ENCODE results near the gene ADORA2A.

DNA sequence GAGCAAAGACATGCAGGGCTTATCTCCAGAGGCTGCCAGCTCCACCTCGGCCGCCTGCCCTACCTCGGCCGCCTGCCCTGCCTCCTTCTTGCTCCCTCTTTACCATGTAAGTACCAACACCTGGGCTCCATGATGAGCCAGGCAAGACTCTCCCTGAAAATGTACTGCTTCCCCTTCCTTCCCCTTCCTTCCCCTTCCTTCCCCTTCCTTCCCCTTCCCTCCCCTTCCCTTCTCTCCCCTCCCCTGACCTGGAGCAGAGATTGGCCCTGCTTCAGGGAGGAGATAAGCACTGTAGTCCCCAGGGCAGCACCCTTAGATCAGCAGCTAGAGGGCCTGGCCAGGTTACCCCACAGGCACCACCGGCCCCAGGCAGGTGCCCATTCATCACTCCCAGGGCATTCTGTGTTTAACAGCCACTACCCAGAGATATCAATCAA lies 25.4 kb upstream of the ADORA2A start:
- no peak for TF ChIP-seq CHD2 (IDR thresholded peaks at IDR 0.05; ENCODE audit: borderline replicate concordance, low read depth, low read length)
- TF ChIP-seq, protein P1, sequence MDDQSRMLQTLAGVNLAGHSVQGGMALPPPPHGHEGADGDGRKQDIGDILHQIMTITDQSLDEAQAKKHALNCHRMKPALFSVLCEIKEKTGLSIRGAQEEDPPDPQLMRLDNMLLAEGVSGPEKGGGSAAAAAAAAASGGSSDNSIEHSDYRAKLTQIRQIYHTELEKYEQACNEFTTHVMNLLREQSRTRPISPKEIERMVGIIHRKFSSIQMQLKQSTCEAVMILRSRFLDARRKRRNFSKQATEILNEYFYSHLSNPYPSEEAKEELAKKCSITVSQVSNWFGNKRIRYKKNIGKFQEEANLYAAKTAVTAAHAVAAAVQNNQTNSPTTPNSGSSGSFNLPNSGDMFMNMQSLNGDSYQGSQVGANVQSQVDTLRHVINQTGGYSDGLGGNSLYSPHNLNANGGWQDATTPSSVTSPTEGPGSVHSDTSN (IDR thresholded peaks at IDR 0.05; ENCODE audit: insufficient replicate concordance, low read depth, low read length): no peak
- TF ChIP-seq, protein P2, sequence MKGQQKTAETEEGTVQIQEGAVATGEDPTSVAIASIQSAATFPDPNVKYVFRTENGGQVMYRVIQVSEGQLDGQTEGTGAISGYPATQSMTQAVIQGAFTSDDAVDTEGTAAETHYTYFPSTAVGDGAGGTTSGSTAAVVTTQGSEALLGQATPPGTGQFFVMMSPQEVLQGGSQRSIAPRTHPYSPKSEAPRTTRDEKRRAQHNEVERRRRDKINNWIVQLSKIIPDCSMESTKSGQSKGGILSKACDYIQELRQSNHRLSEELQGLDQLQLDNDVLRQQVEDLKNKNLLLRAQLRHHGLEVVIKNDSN (IDR thresholded peaks at IDR 0.05; ENCODE audit: borderline replicate concordance, extremely low read length, insufficient read depth, low read depth, low read length): no peak
- no peak for TF ChIP-seq GABPA (IDR thresholded peaks at IDR 0.05; ENCODE audit: low read depth)
- TF ChIP-seq YY1 (IDR thresholded peaks at IDR 0.05; ENCODE audit: low read depth, low read length): no peak
- TF ChIP-seq JUNB (IDR thresholded peaks at IDR 0.05): no peak
- TF ChIP-seq POLR2AphosphoS2 (IDR thresholded peaks at IDR 0.05; ENCODE audit: low read depth, low read length): no peak
- TF ChIP-seq, protein P3, sequence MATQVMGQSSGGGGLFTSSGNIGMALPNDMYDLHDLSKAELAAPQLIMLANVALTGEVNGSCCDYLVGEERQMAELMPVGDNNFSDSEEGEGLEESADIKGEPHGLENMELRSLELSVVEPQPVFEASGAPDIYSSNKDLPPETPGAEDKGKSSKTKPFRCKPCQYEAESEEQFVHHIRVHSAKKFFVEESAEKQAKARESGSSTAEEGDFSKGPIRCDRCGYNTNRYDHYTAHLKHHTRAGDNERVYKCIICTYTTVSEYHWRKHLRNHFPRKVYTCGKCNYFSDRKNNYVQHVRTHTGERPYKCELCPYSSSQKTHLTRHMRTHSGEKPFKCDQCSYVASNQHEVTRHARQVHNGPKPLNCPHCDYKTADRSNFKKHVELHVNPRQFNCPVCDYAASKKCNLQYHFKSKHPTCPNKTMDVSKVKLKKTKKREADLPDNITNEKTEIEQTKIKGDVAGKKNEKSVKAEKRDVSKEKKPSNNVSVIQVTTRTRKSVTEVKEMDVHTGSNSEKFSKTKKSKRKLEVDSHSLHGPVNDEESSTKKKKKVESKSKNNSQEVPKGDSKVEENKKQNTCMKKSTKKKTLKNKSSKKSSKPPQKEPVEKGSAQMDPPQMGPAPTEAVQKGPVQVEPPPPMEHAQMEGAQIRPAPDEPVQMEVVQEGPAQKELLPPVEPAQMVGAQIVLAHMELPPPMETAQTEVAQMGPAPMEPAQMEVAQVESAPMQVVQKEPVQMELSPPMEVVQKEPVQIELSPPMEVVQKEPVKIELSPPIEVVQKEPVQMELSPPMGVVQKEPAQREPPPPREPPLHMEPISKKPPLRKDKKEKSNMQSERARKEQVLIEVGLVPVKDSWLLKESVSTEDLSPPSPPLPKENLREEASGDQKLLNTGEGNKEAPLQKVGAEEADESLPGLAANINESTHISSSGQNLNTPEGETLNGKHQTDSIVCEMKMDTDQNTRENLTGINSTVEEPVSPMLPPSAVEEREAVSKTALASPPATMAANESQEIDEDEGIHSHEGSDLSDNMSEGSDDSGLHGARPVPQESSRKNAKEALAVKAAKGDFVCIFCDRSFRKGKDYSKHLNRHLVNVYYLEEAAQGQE (IDR thresholded peaks at IDR 0.05; ENCODE audit: low read depth, low read length): no peak
